Neutrophil (primary cell): ENCODE data around the gene TENM4.

Source experiments
- H3K27ac ChIP-seq: fragments of 200-600 bp; sonication (generic); 2 replicates; pipeline ENCODE4 v1.5.1; 2016; ENCODE audit warnings: mild to moderate bottlenecking, moderate library complexity
- H3K27me3 ChIP-seq: fragments of 200-600 bp; sonication (generic); 2 replicates; pipeline ENCODE4 v1.6.0; 2016; ENCODE audit warnings: mild to moderate bottlenecking
- H3K36me3 ChIP-seq: fragments of 200-600 bp; sonication (generic); 2 replicates; pipeline ENCODE4 v1.5.1; 2017
- H3K4me1 ChIP-seq, 2 experiments: fragments of 200-600 bp in 1 of 2; sonication (generic) in 1 of 2; 1 replicate in 1 of 2; 2 replicates in 1 of 2; pipeline versions ENCODE4 v1.5.1 to v1.6.1; 2013 to 2016; ENCODE audit warnings: low read depth in 1 of 2, low read length in 1 of 2, mild to moderate bottlenecking in 1 of 2, moderate library complexity in 1 of 2; ENCODE audit not compliant: control insufficient read depth in 1 of 2, insufficient read depth in 1 of 2
- H3K4me3 ChIP-seq, 2 experiments: fragments of 200-600 bp in 1 of 2; sonication (generic) in 1 of 2; 1 replicate in 1 of 2; 2 replicates in 1 of 2; pipeline ENCODE4 v1.5.1; 2013 to 2016; ENCODE audit warnings: low read depth in 1 of 2, low read length in 1 of 2, mild to moderate bottlenecking in 1 of 2, moderate library complexity in 1 of 2
- H3K9me3 ChIP-seq: fragments of 200-600 bp; sonication (generic); 2 replicates; pipeline ENCODE4 v1.5.1; 2016
- TF ChIP-seq, protein P1 (sequence below): fragments of 200-600 bp; sonication (generic); IDR thresholded peaks from 2 replicates; pipeline ENCODE4 v1.5.1; 2016; ENCODE audit warnings: antibody characterized with exemption

Gene TENM4

DNA sequence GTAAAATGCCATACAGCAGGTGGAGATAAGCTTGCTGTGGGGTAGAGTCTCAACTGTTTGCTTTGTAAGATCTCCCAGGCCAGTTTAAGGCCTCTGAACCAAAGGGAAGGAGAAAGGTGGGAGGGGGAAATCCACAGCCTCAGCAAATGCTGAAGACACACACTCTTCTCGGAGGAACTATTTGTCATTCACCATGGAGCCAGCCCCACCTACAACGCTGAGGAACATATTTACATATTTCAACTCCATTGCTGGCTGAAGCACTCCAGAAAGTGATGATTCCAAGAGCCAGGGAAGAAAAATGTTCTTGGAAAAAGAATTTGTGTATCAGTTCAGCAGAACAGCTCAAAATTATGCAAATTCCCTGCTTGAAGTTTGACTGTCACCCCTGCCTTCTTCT is 6.5 kb downstream of the TENM4 start:
- Histone ChIP-seq H3K27me3 (peaks cover 83% of the 10 kb centered on the region), H3K4me1 (no peaks in the 10 kb centered on the region), H3K27ac (no peak overlapping the region), H3K9me3 (no peaks in the 10 kb centered on the region), H3K36me3 (no peaks in the 10 kb centered on the region), H3K4me3 (no peak overlapping the region)
- TF ChIP-seq, protein P1, sequence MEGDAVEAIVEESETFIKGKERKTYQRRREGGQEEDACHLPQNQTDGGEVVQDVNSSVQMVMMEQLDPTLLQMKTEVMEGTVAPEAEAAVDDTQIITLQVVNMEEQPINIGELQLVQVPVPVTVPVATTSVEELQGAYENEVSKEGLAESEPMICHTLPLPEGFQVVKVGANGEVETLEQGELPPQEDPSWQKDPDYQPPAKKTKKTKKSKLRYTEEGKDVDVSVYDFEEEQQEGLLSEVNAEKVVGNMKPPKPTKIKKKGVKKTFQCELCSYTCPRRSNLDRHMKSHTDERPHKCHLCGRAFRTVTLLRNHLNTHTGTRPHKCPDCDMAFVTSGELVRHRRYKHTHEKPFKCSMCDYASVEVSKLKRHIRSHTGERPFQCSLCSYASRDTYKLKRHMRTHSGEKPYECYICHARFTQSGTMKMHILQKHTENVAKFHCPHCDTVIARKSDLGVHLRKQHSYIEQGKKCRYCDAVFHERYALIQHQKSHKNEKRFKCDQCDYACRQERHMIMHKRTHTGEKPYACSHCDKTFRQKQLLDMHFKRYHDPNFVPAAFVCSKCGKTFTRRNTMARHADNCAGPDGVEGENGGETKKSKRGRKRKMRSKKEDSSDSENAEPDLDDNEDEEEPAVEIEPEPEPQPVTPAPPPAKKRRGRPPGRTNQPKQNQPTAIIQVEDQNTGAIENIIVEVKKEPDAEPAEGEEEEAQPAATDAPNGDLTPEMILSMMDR = no peak

DNA sequence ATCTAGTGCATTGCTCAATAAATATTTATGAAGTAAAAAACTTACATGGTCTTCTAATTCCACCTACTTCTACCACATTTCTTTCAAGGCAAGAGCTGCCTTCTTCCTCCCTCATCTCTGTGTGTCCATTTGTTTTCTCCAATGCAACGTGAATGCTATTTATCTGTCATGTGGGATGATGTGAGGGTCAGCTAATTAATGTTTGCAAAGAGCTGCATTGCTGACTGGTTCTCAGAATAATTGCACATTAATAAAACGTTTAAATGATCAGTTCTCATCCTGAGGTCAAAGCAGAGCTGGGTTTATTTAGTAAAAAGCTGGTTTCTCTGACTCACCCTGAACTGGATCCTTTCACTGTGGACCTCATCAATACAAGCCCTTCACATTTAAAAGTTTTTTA is 8.7 kb downstream of the TENM4 start:
- Histone ChIP-seq H3K27ac (no peak overlapping the region), H3K36me3 (no peaks in the 10 kb centered on the region), H3K4me1 (no peaks in the 10 kb centered on the region), H3K27me3 (peaks cover 62% of the 10 kb centered on the region), H3K9me3 (no peaks in the 10 kb centered on the region), H3K4me3 (no peak overlapping the region)
- TF ChIP-seq, protein P1 = no peak

DNA sequence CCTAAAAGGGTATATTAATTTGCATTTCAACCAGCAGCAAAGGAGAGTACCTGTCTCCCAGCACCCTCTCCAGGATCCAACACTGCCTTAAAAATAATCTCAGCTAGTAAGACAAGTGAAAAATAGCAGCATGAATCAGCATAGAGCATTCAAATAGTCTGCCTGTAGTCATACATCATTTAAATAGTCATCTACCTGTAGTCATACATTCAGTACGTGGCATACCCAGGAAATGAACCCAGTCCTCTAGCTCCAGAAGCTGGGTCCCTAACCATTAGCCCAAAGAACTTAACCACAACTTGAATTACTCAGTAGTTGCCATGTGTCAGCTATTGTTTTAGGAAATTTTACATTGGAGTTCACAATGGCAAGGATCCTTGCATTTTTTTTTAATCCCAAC is 9.3 kb downstream of the TENM4 start:
- H3K4me1 ChIP-seq = no peaks in the 10 kb centered on the region
- TF ChIP-seq, protein P1 = no peak
- H3K9me3 ChIP-seq = no peaks in the 10 kb centered on the region

DNA sequence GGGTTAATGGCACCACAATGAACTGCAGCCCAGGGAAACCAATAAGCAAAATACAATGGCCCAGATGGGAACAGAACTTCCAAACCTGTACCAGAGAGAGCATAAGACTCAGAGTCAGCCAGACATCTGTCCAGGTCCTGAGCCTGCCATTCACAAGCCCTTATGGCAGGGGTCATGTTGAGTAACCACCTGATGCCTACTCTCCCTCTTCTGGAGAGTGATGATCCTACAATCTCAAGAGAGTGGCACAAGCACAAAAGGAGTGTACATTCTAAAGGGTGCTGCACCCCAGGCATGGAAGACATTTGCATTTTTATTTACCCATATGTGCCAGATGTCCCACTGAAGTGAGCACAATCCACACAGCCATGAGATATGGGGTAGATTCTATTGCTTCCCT is 10.6 kb downstream of the TENM4 start:
- TF ChIP-seq, protein P1 = no peak
- Histone ChIP-seq H3K27me3 (peaks cover 43% of the 10 kb centered on the region), H3K36me3 (no peaks in the 10 kb centered on the region), H3K4me1 (no peaks in the 10 kb centered on the region), H3K4me3 (no peak overlapping the region), H3K27ac (no peak overlapping the region), H3K9me3 (no peaks in the 10 kb centered on the region)

More for the DNA sequence above, 9.3 kb downstream of the TENM4 start:
- Histone ChIP-seq H3K27ac (no peak overlapping the region), H3K27me3 (peaks cover 56% of the 10 kb centered on the region), H3K4me3 (no peak overlapping the region), H3K36me3 (no peaks in the 10 kb centered on the region)

DNA sequence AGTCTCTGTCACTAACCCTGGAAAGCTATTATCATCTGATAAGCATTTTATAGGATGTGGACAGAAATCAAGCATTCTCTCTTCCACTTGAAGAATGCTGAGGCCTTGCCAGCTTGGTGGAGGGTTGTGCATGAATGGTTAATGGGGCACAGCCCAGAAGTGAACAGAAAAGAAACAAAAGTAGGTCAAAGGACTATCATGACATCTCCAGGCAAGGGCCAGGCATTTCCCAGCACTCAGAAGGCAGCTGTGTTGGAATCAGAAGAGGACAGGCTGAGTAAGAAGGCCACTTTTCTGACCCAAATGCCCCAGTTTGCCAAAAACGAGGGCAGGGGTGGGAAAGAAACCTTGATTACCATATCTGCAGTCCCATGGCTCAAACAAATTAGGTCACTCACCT is 12.4 kb downstream of the TENM4 start:
- Histone ChIP-seq H3K27me3 (peaks cover 25% of the 10 kb centered on the region), H3K4me1 (no peaks in the 10 kb centered on the region), H3K27ac (no peak overlapping the region), H3K9me3 (no peaks in the 10 kb centered on the region), H3K4me3 (no peak overlapping the region), H3K36me3 (no peaks in the 10 kb centered on the region)
- TF ChIP-seq, protein P1 = no peak
